Measurements from ENCODE around the gene TP53.
"Not testable (repeated sequence)": the region's sequence is repeated elsewhere in the genome, so short reads cannot be mapped to it uniquely, and the experiment has no call there.

The TP53 gene

GRCh38 chr17:7629939-7630571, 57.2 kb downstream of the TP53 start, which contains the start of gene SHBG:
TSS of gene SHBG (plus strand) at chr17:7630135. CDS start at chr17:7630173, 38 bp downstream.
- no peak for DNase-seq

GRCh38 chr17:7627250-7628121, 59.8 kb downstream of the TP53 start, which contains the start of gene SAT2:
TSS of gene SAT2 (minus strand) at chr17:7627821. CDS start at chr17:7627635, 186 bp downstream.
- DNase-seq, result peak; percentile 68

GRCh38 chr17:7626956-7627249, 60.4 kb downstream of the TP53 start:
- no peak for DNase-seq

DNA sequence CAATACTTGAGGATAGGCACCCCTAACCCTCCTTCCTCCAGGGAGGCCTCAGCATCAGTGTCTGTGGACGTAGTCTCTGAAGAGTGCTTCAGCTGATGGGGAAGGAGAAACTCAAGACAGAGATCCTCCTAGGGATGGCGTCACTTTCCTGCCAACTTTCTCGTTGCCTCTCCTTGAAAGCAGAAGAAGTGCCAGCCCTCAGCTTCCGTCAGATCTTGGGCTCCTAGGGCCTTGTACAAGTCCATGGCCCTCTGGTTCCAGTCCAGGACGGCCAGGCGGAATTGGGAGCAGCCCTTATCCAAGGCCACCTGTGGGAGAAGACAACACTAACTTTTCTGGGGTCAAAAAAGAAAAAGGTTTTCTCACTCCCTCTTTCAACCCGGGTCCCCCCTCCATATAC, 61.0 kb downstream of the TP53 start:
- no peak for DNase-seq

- not testable (repeated sequence) for DNase-seq
Measured at GRCh38 chr17:7625749-7626148, 61.5 kb downstream of the TP53 start.

- no peak for DNase-seq
Measured at GRCh38 chr17:7623661-7624060, 63.6 kb downstream of the TP53 start.

- no peak for DNase-seq
Measured at GRCh38 chr17:7620835-7621234, 66.5 kb downstream of the TP53 start.

DNA sequence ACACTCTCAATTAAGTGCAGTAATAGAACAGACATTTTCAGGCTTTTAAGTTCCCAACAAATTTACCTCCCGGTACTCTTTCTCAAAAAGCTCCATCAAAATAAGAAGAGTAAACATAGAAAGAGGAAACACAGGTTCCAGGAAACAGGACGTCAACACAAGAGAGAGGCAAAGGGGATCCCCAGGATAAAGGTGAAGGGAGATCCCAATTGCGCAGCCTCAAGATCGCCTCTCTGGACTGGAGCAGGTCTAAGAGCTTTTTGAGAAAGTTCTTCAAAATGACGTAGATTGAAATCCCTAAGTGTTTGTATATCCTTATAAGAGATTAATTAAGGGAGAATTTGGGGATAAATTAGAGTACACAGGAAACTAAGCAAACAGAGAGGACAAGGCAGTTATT, 68.7 kb downstream of the TP53 start:
- DNase-seq, result no peak

Measured in NCI-H446 treated with DMSO at 0.1 percent for 48 hours (cell line).